ENCODE data around the gene FER.

The FER gene

DNA sequence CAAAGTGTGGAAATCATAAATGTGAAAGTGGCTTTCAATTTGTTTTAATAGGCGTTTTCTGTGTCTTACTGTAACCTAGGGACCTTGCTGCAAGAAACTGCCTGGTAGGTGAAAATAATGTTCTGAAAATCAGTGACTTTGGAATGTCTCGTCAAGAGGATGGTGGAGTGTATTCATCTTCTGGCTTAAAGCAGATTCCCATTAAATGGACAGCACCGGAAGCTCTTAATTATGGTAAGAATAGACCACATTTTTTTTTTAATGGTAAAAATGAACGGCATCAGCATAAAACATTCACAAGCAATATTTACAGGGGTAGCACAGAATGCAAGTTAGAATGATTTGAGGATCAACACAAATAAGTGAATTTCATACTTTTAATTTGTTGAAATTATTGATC lies 433.0 kb downstream of the FER start:
- TF ChIP-seq, protein P1, sequence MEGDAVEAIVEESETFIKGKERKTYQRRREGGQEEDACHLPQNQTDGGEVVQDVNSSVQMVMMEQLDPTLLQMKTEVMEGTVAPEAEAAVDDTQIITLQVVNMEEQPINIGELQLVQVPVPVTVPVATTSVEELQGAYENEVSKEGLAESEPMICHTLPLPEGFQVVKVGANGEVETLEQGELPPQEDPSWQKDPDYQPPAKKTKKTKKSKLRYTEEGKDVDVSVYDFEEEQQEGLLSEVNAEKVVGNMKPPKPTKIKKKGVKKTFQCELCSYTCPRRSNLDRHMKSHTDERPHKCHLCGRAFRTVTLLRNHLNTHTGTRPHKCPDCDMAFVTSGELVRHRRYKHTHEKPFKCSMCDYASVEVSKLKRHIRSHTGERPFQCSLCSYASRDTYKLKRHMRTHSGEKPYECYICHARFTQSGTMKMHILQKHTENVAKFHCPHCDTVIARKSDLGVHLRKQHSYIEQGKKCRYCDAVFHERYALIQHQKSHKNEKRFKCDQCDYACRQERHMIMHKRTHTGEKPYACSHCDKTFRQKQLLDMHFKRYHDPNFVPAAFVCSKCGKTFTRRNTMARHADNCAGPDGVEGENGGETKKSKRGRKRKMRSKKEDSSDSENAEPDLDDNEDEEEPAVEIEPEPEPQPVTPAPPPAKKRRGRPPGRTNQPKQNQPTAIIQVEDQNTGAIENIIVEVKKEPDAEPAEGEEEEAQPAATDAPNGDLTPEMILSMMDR (IDR thresholded peaks at IDR 0.05; ENCODE audit: low read length, missing control alignments), result no peak
- no peak for DNase-seq (ENCODE audit: low read depth)

DNA sequence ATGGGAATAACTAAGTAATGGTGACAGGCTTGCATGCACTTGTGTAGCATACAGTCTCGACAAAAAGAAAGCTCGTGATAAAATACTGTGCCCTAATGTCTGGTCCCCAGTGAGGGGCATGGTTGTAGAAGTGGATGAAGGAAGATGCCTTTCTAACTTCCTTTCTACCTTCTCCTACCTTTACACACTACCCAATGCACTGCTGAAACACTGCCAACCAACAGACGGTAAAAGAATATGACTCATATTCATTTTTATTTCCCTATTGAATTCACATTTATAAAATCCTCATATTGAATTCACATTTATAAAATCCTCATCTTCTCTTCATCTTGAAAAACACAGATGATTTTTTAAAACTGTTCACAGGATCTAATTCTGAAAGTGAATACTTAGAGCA lies 439.1 kb downstream of the FER start:
- TF ChIP-seq, protein P1 (IDR thresholded peaks at IDR 0.05; ENCODE audit: low read length, missing control alignments), result no peak
- no peak for DNase-seq (ENCODE audit: low read depth)

More for the DNA sequence above, 433.0 kb downstream of the FER start:
- H3K4me3 ChIP-seq (replicated peaks; ENCODE audit: low read depth, low read length), result no peak overlapping the region

DNA sequence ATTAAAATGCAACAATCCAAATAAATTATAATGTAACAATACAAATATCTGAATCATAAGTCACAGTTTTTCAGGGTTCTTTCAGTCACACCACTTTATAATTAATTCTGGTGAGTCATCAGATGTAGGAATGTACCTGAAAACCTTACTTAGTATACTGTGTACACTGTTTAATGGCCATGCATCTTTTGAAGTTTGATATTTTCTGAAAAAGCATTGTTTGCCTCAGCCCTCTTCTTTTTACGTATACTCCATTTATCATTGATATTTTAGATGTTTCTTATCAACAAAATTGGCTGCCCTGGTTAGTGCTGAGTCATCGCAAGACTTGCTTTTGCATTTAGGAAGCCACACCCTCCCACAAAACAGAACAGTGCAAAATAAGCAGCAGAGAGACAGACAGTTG lies 443.5 kb downstream of the FER start:
- peak; percentile 77 for DNase-seq (ENCODE audit: low read depth)
- H3K4me3 ChIP-seq (replicated peaks; ENCODE audit: low read depth, low read length), result no peak overlapping the region
- TF ChIP-seq, protein P1 (IDR thresholded peaks at IDR 0.05; ENCODE audit: low read length, missing control alignments), result no peak

More for the DNA sequence above, 439.1 kb downstream of the FER start:
- no peak overlapping the region for H3K4me3 ChIP-seq (replicated peaks; ENCODE audit: low read depth, low read length)

GRCh38 chr5:109192027-109192426 lies 444.3 kb downstream of the FER start:
- H3K4me3 ChIP-seq (replicated peaks; ENCODE audit: low read depth, low read length), result no peak overlapping the region
- TF ChIP-seq, protein P1 (IDR thresholded peaks at IDR 0.05; ENCODE audit: low read length, missing control alignments), result no peak
- DNase-seq (ENCODE audit: low read depth), result no peak

DNA sequence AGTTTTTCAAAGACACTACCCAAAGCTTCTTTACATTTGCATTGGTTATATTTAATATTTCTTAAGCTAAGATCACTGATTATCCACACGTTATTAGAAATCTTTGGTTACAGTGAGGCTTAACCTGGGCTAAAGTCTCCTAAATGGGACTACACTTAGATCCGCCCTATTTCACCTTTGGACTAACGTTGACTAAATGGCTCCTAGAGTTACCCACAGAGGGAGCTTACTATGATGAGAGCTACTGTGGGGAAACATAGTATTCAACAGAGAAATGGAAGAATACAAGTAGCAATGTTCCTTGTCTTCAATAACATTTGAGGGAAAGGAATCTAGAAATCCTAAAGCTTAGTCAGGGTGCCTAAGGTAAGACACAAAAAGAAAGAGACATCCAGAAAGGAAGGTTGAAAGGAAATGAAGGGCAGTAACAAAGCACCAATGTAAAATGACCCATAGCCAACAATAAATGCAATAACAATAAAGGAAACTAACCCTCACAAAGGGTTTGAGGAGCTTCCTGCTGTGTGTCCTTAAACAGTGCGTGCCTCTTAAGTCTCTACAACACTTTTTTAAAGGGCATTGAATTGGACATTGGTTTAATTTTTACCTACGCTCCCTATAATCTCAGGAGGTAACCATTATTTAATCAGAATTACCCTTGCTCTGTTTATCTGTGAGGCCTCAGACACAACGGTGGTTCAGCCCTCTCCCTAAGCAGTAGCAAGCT lies 445.0 kb downstream of the FER start:
- TF ChIP-seq, protein P1 (IDR thresholded peaks at IDR 0.05; ENCODE audit: low read length, missing control alignments), result no peak
- no peak for DNase-seq (ENCODE audit: low read depth)
- no peak overlapping the region for H3K4me3 ChIP-seq (replicated peaks; ENCODE audit: low read depth, low read length)

- no peak overlapping the region for H3K4me3 ChIP-seq (replicated peaks; ENCODE audit: low read depth, low read length)
- DNase-seq (ENCODE audit: low read depth), result no peak
- TF ChIP-seq, protein P1 (IDR thresholded peaks at IDR 0.05; ENCODE audit: low read length, missing control alignments), result no peak
Measured at GRCh38 chr5:109195667-109196066, 448.0 kb downstream of the FER start.

Data from fibroblast of pulmonary artery (primary cell).